WTC11 (cell line): ENCODE measurements around the gene NKX6-1. TPM values are rescaled to one million over a fixed set of nuclear protein-coding genes. Genes with fewer than 3 reads are reported as not detected.

ENCODE experiments used
- ATAC-seq: fragments of 200-7000 bp; cut with Tn5 transposase; 2 replicates; pipeline ENCODE4 v1.10.0; 2021; ENCODE audit warnings: mild to moderate bottlenecking, moderate library complexity
- CTCF ChIA-PET: fragments of 300-600 bp; sonication (Branson Sonifier 250); formaldehyde crosslinking; loops from one replicate; lab custom pipeline; 2021; ENCODE audit warnings: antibody characterized with exemption; lab: Charles Lee
- POLR2A ChIA-PET: fragments of 350-600 bp; sonication (Branson Sonifier 250); formaldehyde crosslinking; loops from one replicate; lab custom pipeline; 2021; ENCODE audit warnings: antibody characterized with exemption; lab: Charles Lee
- DNase-seq: peaks from one replicate; pipeline ENCODE4 v3.0.0; 2021; ENCODE audit warnings: low spot score
- H3K27ac Mint-ChIP-seq: 2 replicates; pipeline ENCODE4 v1.8.0; 2021; ENCODE audit warnings: mixed read lengths
- H3K27me3 Mint-ChIP-seq: 2 replicates; pipeline ENCODE4 v1.8.0; 2021; ENCODE audit warnings: low read depth, mild to moderate bottlenecking, moderate library complexity, mixed read lengths
- H3K36me3 Mint-ChIP-seq: 2 replicates; pipeline ENCODE4 v1.8.0; 2021; ENCODE audit warnings: mixed read lengths
- H3K4me1 Mint-ChIP-seq: 2 replicates; pipeline ENCODE4 v1.8.0; 2022; ENCODE audit warnings: mixed read lengths
- H3K4me3 Mint-ChIP-seq: 2 replicates; pipeline ENCODE4 v1.8.0; 2021; ENCODE audit warnings: mild to moderate bottlenecking, moderate library complexity, mixed read lengths
- H3K9me3 Mint-ChIP-seq: 2 replicates; pipeline ENCODE4 v1.8.0; 2021; ENCODE audit warnings: mixed read lengths
- CBFB ChIP-seq: sonication (generic); formaldehyde crosslinking; IDR thresholded peaks from 2 replicates; pipeline ENCODE4 v1.8.1; 2022; ENCODE audit warnings: mild to moderate bottlenecking, low read depth, missing genetic modification reagents
- CTCF ChIP-seq: fragments of 200-600 bp; IDR thresholded peaks from 2 replicates; pipeline ENCODE4 v1.8.0; 2022; ENCODE audit warnings: antibody characterized with exemption
- IRF2 ChIP-seq: sonication (generic); formaldehyde crosslinking; IDR thresholded peaks from 2 replicates; pipeline ENCODE4 v1.8.0; 2022; ENCODE audit warnings: low read depth, missing genetic modification reagents, borderline replicate concordance
- NFE2L1 ChIP-seq: sonication (generic); formaldehyde crosslinking; IDR thresholded peaks from 2 replicates; pipeline ENCODE4 v1.8.1; 2023; ENCODE audit warnings: missing genetic modification reagents
- NFYB ChIP-seq: sonication (generic); formaldehyde crosslinking; conservative IDR thresholded peaks from 2 replicates; pipeline ENCODE4 v1.8.0; 2022; ENCODE audit warnings: low read depth, missing genetic modification reagents
- NR1H2 ChIP-seq: sonication (generic); formaldehyde crosslinking; IDR thresholded peaks from 2 replicates; pipeline ENCODE4 v1.9.0; 2021; ENCODE audit warnings: mild to moderate bottlenecking, moderate library complexity, missing genetic modification reagents
- NR3C1 ChIP-seq: sonication (generic); formaldehyde crosslinking; conservative IDR thresholded peaks from 2 replicates; pipeline ENCODE4 v1.8.1; 2023; ENCODE audit warnings: low read depth, mild to moderate bottlenecking, missing genetic modification reagents
- PREB ChIP-seq: sonication (generic); formaldehyde crosslinking; IDR thresholded peaks from 2 replicates; pipeline ENCODE4 v1.8.1; 2022; ENCODE audit warnings: mild to moderate bottlenecking, missing genetic modification reagents, moderate library complexity, borderline replicate concordance
- PRRX2 ChIP-seq: fragments of 250-450 bp; sonication (Bioruptor Pico); IDR thresholded peaks from 2 replicates; pipeline ENCODE4 v1.8.0; 2021; ENCODE audit warnings: mild to moderate bottlenecking
- RORB ChIP-seq: fragments of 250-450 bp; sonication (Bioruptor Pico); IDR thresholded peaks from 2 replicates; pipeline ENCODE4 v1.9.0; 2021; ENCODE audit warnings: mild to moderate bottlenecking
- SMAD3 ChIP-seq: sonication (generic); formaldehyde crosslinking; IDR thresholded peaks from 2 replicates; pipeline ENCODE4 v1.8.0; 2022; ENCODE audit warnings: missing genetic modification reagents, mild to moderate bottlenecking, borderline replicate concordance
- SOX15 ChIP-seq: fragments of 250-450 bp; sonication (Bioruptor Pico); IDR thresholded peaks from 2 replicates; pipeline ENCODE4 v1.9.0; 2021; ENCODE audit warnings: mild to moderate bottlenecking
- TP53 ChIP-seq: sonication (generic); formaldehyde crosslinking; IDR thresholded peaks from 2 replicates; pipeline ENCODE4 v1.8.1; 2023; ENCODE audit warnings: mild to moderate bottlenecking, missing genetic modification reagents
- ZBTB21 ChIP-seq: sonication (generic); formaldehyde crosslinking; IDR thresholded peaks from 2 replicates; pipeline ENCODE4 v1.8.1; 2023; ENCODE audit warnings: mild to moderate bottlenecking, missing genetic modification reagents, borderline replicate concordance
- ZNF281 ChIP-seq: sonication (generic); formaldehyde crosslinking; IDR thresholded peaks from 2 replicates; pipeline ENCODE4 v1.8.0; 2023; ENCODE audit warnings: mild to moderate bottlenecking, missing genetic modification reagents
- ZNF317 ChIP-seq: sonication (generic); formaldehyde crosslinking; IDR thresholded peaks from 2 replicates; pipeline ENCODE4 v1.8.1; 2023; ENCODE audit warnings: low read depth, mild to moderate bottlenecking, moderate library complexity, missing genetic modification reagents, borderline replicate concordance
- total RNA-seq: library from RNA; stranded (reverse); gene quantifications from 3 replicates; pipeline ENCODE4 v1.2.3, GENCODE V29; 2021
- TF ChIP-seq, protein P1 (sequence below): sonication (generic); formaldehyde crosslinking; IDR thresholded peaks from 2 replicates; pipeline ENCODE4 v1.8.1; 2023; ENCODE audit warnings: mild to moderate bottlenecking, missing genetic modification reagents
- TF ChIP-seq, protein P2 (sequence below): sonication (generic); formaldehyde crosslinking; IDR thresholded peaks from 2 replicates; pipeline ENCODE4 v1.8.1; 2023; ENCODE audit warnings: mild to moderate bottlenecking, missing genetic modification reagents, moderate library complexity
- TF ChIP-seq, protein P3 (sequence below): sonication (generic); formaldehyde crosslinking; IDR thresholded peaks from 2 replicates; pipeline ENCODE4 v1.8.0; 2022; ENCODE audit warnings: mild to moderate bottlenecking, missing genetic modification reagents
- TF ChIP-seq, protein P4 (sequence below): sonication (generic); formaldehyde crosslinking; IDR thresholded peaks from 2 replicates; pipeline ENCODE4 v1.8.0; 2022; ENCODE audit warnings: mild to moderate bottlenecking, missing genetic modification reagents
- TF ChIP-seq, protein P5 (sequence below): sonication (generic); formaldehyde crosslinking; IDR thresholded peaks from 2 replicates; pipeline ENCODE4 v1.8.1; 2022; ENCODE audit warnings: low read depth, mild to moderate bottlenecking, moderate library complexity, missing genetic modification reagents, borderline replicate concordance
- TF ChIP-seq, protein P6 (sequence below): fragments of 250-450 bp; sonication (Bioruptor Pico); IDR thresholded peaks from 2 replicates; pipeline ENCODE4 v1.9.0; 2021; ENCODE audit warnings: mild to moderate bottlenecking

NKX6-1 gene
- total RNA-seq, 1 experiment from 2014 or later: 0.09 TPM

- TF ChIP-seq, protein P1, sequence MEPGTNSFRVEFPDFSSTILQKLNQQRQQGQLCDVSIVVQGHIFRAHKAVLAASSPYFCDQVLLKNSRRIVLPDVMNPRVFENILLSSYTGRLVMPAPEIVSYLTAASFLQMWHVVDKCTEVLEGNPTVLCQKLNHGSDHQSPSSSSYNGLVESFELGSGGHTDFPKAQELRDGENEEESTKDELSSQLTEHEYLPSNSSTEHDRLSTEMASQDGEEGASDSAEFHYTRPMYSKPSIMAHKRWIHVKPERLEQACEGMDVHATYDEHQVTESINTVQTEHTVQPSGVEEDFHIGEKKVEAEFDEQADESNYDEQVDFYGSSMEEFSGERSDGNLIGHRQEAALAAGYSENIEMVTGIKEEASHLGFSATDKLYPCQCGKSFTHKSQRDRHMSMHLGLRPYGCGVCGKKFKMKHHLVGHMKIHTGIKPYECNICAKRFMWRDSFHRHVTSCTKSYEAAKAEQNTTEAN: no peak
- TF ChIP-seq CBFB (CRISPR knock-in tag): no peak
- no peak for TF ChIP-seq SMAD3 (CRISPR knock-in tag)
- no peak for TF ChIP-seq SOX15 (CRISPR knock-in tag)
- no peak for TF ChIP-seq ZNF281 (CRISPR knock-in tag)
- no peak for TF ChIP-seq PRRX2 (CRISPR knock-in tag)
- TF ChIP-seq CTCF: no peak
- no peak for TF ChIP-seq ZBTB21
- TF ChIP-seq ZNF317: no peak
- TF ChIP-seq, all 79 proteins: peak for 0
Measured at GRCh38 chr4:84481860-84482245, 17.2 kb downstream of the NKX6-1 start (continued).

DNA sequence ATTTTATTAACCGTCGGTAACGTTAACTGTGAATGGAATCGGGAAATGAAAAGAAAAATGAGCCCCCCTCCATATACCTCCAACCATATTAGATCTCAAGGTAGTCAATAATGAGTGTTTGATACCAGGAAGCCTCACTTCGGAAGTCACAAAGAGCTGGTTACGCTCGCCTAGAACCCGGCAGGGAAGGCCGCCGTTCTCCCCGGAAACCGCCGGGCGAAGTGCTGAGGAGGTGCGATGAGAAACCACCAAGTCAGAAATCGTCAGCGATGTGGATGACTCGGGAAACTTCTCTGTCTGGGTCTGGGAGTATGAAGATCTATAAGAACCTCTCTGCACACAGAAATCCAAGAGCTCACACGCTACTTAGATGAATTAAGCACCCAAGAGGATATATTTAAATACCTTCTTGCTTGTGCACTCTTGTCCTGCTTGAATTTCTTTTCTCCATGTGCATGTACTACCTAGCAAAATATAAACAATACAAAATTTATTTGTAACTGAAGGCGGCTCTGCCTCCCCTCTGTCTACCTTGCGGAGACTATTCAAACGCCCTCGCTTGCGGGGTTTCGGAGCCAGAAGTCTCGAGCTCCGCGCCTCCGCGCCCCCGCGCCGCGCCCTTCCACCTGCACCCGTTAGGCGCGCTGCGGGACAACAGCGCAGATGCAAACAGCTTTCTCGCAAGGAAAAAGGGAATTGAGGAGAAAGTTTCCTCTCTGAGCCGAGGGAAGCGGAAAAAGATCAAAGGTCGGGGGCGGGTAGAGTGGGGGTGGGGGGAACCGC lies 17.8 kb downstream of the NKX6-1 start:
- peak overlapping the region; percentile 79 for H3K4me3 Mint-ChIP-seq
- H3K9me3 Mint-ChIP-seq: no peaks in the 10 kb centered on the region
- peaks cover 38% of the 10 kb centered on the region for H3K4me1 Mint-ChIP-seq
- no peak for TF ChIP-seq TP53 (CRISPR knock-in tag)
- no peak for TF ChIP-seq NFE2L1 (CRISPR knock-in tag)
- TF ChIP-seq, protein P2, sequence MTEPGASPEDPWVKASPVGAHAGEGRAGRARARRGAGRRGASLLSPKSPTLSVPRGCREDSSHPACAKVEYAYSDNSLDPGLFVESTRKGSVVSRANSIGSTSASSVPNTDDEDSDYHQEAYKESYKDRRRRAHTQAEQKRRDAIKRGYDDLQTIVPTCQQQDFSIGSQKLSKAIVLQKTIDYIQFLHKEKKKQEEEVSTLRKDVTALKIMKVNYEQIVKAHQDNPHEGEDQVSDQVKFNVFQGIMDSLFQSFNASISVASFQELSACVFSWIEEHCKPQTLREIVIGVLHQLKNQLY: no peak
- no peak for TF ChIP-seq NR3C1 (CRISPR knock-in tag)
- TF ChIP-seq, protein P3, sequence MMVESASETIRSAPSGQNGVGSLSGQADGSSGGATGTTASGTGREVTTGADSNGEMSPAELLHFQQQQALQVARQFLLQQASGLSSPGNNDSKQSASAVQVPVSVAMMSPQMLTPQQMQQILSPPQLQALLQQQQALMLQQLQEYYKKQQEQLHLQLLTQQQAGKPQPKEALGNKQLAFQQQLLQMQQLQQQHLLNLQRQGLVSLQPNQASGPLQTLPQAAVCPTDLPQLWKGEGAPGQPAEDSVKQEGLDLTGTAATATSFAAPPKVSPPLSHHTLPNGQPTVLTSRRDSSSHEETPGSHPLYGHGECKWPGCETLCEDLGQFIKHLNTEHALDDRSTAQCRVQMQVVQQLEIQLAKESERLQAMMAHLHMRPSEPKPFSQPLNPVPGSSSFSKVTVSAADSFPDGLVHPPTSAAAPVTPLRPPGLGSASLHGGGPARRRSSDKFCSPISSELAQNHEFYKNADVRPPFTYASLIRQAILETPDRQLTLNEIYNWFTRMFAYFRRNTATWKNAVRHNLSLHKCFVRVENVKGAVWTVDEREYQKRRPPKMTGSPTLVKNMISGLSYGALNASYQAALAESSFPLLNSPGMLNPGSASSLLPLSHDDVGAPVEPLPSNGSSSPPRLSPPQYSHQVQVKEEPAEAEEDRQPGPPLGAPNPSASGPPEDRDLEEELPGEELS (CRISPR knock-in tag): no peak
- TF ChIP-seq IRF2: no peak
- TF ChIP-seq NFYB (CRISPR knock-in tag): no peak
- TF ChIP-seq, protein P4, sequence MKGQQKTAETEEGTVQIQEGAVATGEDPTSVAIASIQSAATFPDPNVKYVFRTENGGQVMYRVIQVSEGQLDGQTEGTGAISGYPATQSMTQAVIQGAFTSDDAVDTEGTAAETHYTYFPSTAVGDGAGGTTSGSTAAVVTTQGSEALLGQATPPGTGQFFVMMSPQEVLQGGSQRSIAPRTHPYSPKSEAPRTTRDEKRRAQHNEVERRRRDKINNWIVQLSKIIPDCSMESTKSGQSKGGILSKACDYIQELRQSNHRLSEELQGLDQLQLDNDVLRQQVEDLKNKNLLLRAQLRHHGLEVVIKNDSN (CRISPR knock-in tag): no peak
- TF ChIP-seq, protein P5, sequence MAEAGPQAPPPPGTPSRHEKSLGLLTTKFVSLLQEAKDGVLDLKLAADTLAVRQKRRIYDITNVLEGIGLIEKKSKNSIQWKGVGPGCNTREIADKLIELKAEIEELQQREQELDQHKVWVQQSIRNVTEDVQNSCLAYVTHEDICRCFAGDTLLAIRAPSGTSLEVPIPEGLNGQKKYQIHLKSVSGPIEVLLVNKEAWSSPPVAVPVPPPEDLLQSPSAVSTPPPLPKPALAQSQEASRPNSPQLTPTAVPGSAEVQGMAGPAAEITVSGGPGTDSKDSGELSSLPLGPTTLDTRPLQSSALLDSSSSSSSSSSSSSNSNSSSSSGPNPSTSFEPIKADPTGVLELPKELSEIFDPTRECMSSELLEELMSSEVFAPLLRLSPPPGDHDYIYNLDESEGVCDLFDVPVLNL (CRISPR knock-in tag): no peak
- TF ChIP-seq, protein P6, sequence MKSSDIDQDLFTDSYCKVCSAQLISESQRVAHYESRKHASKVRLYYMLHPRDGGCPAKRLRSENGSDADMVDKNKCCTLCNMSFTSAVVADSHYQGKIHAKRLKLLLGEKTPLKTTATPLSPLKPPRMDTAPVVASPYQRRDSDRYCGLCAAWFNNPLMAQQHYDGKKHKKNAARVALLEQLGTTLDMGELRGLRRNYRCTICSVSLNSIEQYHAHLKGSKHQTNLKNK (CRISPR knock-in tag): no peak
- no peak for TF ChIP-seq ZNF317
- no peak for TF ChIP-seq NR1H2
- TF ChIP-seq PREB (CRISPR knock-in tag): no peak
- TF ChIP-seq RORB (CRISPR knock-in tag): no peak
- peaks cover 87% of the 10 kb centered on the region for H3K27me3 Mint-ChIP-seq
- ChIA-PET CTCF (interaction anchor here (0.7 to 9.0 kb wide), 9 partner anchors 7 to 100 kb away, joined by 3 to 242 read pairs (median 17); partner anchors contain the start of gene NKX6-1), POLR2A (no interaction called here)
- DNase-seq: peak; percentile 36
- H3K27ac Mint-ChIP-seq: no peak overlapping the region
- no peak for ATAC-seq
- H3K36me3 Mint-ChIP-seq: no peaks in the 10 kb centered on the region
